SW 1271 (cell line): ENCODE results near the gene PCDH9.

Experiments
- DNase-seq, 2 experiments: peaks; one replicate each; lab custom pipeline; 2025; lab: John Stamatoyannopoulos, UW

PCDH9 gene

GRCh38 chr13:66459143-66459542 lies 771.0 kb downstream of the PCDH9 start:
- no peak for DNase-seq

- no peak for DNase-seq
These were observed 783.7 kb downstream of the PCDH9 start for GRCh38 chr13:66446413-66446812.

- DNase-seq = no peak
These were observed 786.2 kb downstream of the PCDH9 start for GRCh38 chr13:66443926-66444325.

- no peak for DNase-seq
These were observed 789.2 kb downstream of the PCDH9 start for GRCh38 chr13:66440938-66441337.

GRCh38 chr13:66430728-66431127 lies 799.4 kb downstream of the PCDH9 start:
- no peak for DNase-seq

GRCh38 chr13:66430269-66430668 lies 799.9 kb downstream of the PCDH9 start:
- DNase-seq = no peak

GRCh38 chr13:66429156-66429555 lies 801.0 kb downstream of the PCDH9 start:
- no peak for DNase-seq

- DNase-seq = no peak
These were observed 802.7 kb downstream of the PCDH9 start for GRCh38 chr13:66427458-66427861.

- DNase-seq = no peak
These were observed 804.4 kb downstream of the PCDH9 start for GRCh38 chr13:66425741-66426140.

GRCh38 chr13:66424422-66424821 lies 805.7 kb downstream of the PCDH9 start:
- no peak for DNase-seq

GRCh38 chr13:66415444-66415843 lies 814.7 kb downstream of the PCDH9 start:
- no peak for DNase-seq

- no peak for DNase-seq
These were observed 815.9 kb downstream of the PCDH9 start for GRCh38 chr13:66414066-66414800.

GRCh38 chr13:66410314-66410713 lies 819.8 kb downstream of the PCDH9 start:
- DNase-seq = no peak

GRCh38 chr13:66409542-66409941 lies 820.6 kb downstream of the PCDH9 start:
- no peak for DNase-seq

- no peak for DNase-seq
These were observed 823.0 kb downstream of the PCDH9 start for GRCh38 chr13:66407128-66407527.

- DNase-seq = no peak
These were observed 824.0 kb downstream of the PCDH9 start for GRCh38 chr13:66405908-66406802.

GRCh38 chr13:66402546-66402945 lies 827.6 kb downstream of the PCDH9 start:
- no peak for DNase-seq

GRCh38 chr13:66402066-66402465 lies 828.1 kb downstream of the PCDH9 start:
- DNase-seq = no peak

- no peak for DNase-seq
These were observed 829.8 kb downstream of the PCDH9 start for GRCh38 chr13:66400292-66400691.

GRCh38 chr13:66399873-66400272 lies 830.3 kb downstream of the PCDH9 start:
- no peak for DNase-seq

GRCh38 chr13:66397133-66397532 lies 833.0 kb downstream of the PCDH9 start:
- no peak for DNase-seq

- DNase-seq = no peak
These were observed 838.8 kb downstream of the PCDH9 start for GRCh38 chr13:66391322-66391721.

- no peak for DNase-seq
These were observed 851.2 kb downstream of the PCDH9 start for GRCh38 chr13:66378894-66379293.
